ENCODE measurements around the gene ZDHHC14.

ZDHHC14 gene

DNA sequence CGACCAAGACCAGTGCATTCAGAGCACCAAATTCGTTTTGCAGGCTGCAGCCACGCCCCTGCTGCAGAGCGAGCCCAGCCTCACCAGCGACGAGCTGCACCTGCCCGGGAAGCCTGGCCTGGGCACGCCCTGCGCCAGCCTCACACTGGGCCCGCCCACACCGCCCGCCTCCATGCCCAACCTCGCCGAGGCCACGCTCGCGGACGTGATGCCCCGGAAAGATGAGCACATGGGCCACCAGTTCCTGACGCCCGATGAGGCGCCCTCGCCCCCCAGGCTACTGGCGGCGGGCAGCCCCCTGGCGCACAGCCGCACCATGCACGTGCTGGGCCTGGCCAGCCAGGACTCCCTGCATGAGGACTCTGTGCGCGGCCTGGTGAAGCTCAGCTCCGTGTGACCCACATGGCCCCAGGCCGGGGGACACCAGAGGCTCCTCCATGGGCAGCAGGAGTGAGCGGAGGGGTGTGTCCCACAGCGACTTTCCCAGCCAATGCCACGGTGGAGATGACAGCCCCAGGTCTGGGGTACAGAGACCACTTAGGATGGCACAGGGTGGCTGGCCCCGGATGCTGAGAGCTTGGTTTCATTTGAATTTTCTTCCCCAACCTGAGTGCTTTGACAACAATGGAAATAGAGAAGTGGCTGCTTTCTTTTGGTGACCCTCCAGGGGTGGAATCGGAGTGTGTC lies 291.9 kb downstream of the ZDHHC14 start:
- H3K4me3 ChIP-seq (ENCODE audit: severe bottlenecking): no peak overlapping the region
- ATAC-seq (ENCODE audit: low read depth) (no peak), DNase-seq (ENCODE audit: low spot score) (no peak)
- H3K4me1 ChIP-seq (ENCODE audit: insufficient read depth, poor library complexity, severe bottlenecking): peaks cover 8% of the 10 kb centered on the region
- TF ChIP-seq, protein P1, sequence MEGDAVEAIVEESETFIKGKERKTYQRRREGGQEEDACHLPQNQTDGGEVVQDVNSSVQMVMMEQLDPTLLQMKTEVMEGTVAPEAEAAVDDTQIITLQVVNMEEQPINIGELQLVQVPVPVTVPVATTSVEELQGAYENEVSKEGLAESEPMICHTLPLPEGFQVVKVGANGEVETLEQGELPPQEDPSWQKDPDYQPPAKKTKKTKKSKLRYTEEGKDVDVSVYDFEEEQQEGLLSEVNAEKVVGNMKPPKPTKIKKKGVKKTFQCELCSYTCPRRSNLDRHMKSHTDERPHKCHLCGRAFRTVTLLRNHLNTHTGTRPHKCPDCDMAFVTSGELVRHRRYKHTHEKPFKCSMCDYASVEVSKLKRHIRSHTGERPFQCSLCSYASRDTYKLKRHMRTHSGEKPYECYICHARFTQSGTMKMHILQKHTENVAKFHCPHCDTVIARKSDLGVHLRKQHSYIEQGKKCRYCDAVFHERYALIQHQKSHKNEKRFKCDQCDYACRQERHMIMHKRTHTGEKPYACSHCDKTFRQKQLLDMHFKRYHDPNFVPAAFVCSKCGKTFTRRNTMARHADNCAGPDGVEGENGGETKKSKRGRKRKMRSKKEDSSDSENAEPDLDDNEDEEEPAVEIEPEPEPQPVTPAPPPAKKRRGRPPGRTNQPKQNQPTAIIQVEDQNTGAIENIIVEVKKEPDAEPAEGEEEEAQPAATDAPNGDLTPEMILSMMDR (IDR thresholded peaks at IDR 0.05; ENCODE audit: poor library complexity, severe bottlenecking): no peak
- H3K9me3 ChIP-seq (ENCODE audit: severe bottlenecking): no peaks in the 10 kb centered on the region
- no peak overlapping the region for H3K27ac ChIP-seq (ENCODE audit: poor library complexity, severe bottlenecking)
- no peaks in the 10 kb centered on the region for H3K27me3 ChIP-seq (ENCODE audit: insufficient read depth, poor library complexity, severe bottlenecking)
- no peaks in the 10 kb centered on the region for H3K36me3 ChIP-seq (ENCODE audit: low read depth)

DNA sequence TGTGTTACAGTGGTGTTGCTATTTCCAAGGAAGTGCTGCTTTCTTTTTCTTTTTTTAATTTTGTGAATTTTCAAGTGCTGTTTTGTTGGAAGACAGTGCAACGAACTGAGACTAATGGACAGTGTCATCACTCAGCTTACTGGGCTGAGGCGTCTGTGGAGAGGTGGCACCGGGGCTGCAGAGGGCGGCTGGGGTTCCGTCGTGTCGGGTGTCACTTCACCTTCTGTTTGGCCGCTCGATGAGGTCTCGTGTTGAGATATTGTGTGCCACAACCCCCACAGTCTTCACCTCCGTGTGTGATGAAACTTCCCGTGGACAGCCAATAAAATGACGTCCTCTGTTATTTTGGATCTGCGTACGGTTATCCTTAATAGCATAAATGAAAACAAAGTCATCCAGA lies 292.6 kb downstream of the ZDHHC14 start:
- no peaks in the 10 kb centered on the region for H3K27me3 ChIP-seq (ENCODE audit: insufficient read depth, poor library complexity, severe bottlenecking)
- TF ChIP-seq, protein P1 (IDR thresholded peaks at IDR 0.05; ENCODE audit: poor library complexity, severe bottlenecking): no peak
- no peak for ATAC-seq (ENCODE audit: low read depth)

DNA sequence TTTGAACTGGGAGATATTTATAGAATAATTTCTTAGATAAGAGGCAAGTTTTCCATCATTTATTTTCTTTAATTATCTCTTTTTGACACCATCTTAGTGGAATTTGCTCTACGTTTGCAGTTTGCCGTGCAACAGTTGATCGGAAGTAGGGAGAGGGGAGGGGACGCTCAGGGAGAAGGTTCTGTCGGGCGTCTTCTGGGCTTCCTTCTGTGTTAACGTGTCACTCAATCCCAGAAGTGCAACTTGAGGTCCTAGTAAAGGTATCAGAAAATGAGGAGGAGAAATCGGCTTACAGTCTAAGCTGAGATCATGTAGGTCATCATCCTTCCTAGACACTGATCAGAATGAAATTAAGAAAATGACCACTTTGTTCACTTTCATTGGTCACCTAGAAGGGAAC lies 293.1 kb downstream of the ZDHHC14 start:
- DNase-seq (ENCODE audit: low spot score): no peak
- H3K4me3 ChIP-seq (ENCODE audit: severe bottlenecking): no peak overlapping the region
- H3K36me3 ChIP-seq (ENCODE audit: low read depth): no peaks in the 10 kb centered on the region

More for the DNA sequence above, 292.6 kb downstream of the ZDHHC14 start:
- peaks cover 8% of the 10 kb centered on the region for H3K4me1 ChIP-seq (ENCODE audit: insufficient read depth, poor library complexity, severe bottlenecking)
- no peaks in the 10 kb centered on the region for H3K9me3 ChIP-seq (ENCODE audit: severe bottlenecking)
- no peak for DNase-seq (ENCODE audit: low spot score)
- H3K27ac ChIP-seq (ENCODE audit: poor library complexity, severe bottlenecking): no peak overlapping the region
- H3K4me3 ChIP-seq (ENCODE audit: severe bottlenecking): no peak overlapping the region
- H3K36me3 ChIP-seq (ENCODE audit: low read depth): no peaks in the 10 kb centered on the region

DNA sequence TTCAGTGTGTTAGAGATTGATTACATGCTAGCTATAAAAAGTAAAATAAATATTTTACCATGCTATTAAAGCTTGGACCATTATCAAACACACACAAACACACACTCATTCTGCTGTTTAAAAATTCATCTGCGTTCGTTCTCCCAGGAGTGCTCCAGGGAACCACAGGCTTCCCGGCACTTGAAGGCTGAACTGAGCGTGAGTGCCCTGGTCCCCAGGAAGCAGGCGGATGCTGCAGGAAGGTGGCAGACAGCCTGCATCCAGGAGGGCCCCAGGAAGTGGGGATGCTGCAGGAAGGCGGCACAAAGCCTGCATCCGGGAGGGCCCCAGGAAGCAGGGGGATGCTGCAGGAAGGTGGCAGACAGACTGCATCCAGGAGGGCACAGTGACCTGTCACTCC lies 294.8 kb downstream of the ZDHHC14 start:
- no peak for ATAC-seq (ENCODE audit: low read depth)
- TF ChIP-seq, protein P1 (IDR thresholded peaks at IDR 0.05; ENCODE audit: poor library complexity, severe bottlenecking): no peak
- no peak for DNase-seq (ENCODE audit: low spot score)
- no peak overlapping the region for H3K4me3 ChIP-seq (ENCODE audit: severe bottlenecking)
- H3K27me3 ChIP-seq (ENCODE audit: insufficient read depth, poor library complexity, severe bottlenecking): no peaks in the 10 kb centered on the region
- H3K36me3 ChIP-seq (ENCODE audit: low read depth): no peaks in the 10 kb centered on the region
- H3K4me1 ChIP-seq (ENCODE audit: insufficient read depth, poor library complexity, severe bottlenecking): no peaks in the 10 kb centered on the region
- no peak overlapping the region for H3K27ac ChIP-seq (ENCODE audit: poor library complexity, severe bottlenecking)
- no peaks in the 10 kb centered on the region for H3K9me3 ChIP-seq (ENCODE audit: severe bottlenecking)

More for the DNA sequence above, 293.1 kb downstream of the ZDHHC14 start:
- H3K9me3 ChIP-seq (ENCODE audit: severe bottlenecking): no peaks in the 10 kb centered on the region
- H3K27ac ChIP-seq (ENCODE audit: poor library complexity, severe bottlenecking): no peak overlapping the region
- H3K27me3 ChIP-seq (ENCODE audit: insufficient read depth, poor library complexity, severe bottlenecking): no peaks in the 10 kb centered on the region
- ATAC-seq (ENCODE audit: low read depth): no peak
- TF ChIP-seq, protein P1 (IDR thresholded peaks at IDR 0.05; ENCODE audit: poor library complexity, severe bottlenecking): no peak
- peaks cover 8% of the 10 kb centered on the region for H3K4me1 ChIP-seq (ENCODE audit: insufficient read depth, poor library complexity, severe bottlenecking)

DNA sequence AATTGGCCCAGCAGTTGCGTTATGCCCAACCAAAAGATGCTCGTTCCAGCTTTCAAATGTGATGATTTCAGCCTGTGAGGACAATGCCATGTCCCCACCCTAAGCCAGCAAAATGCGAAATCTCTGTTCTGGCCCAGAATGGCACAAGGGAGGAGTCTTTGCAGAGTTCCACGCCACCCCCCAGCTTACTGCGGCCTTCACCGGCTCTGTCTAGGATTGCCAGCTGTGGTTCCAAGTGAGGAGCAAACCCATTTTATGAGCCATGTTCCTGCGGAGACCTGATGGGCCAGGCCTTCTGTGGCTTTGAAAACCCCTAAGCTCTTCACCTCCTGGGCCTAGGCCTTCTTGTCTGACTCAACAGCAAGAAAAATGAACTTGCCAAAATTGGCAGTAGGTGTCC lies 295.3 kb downstream of the ZDHHC14 start:
- Histone ChIP-seq H3K27ac (ENCODE audit: poor library complexity, severe bottlenecking) (no peak overlapping the region), H3K9me3 (ENCODE audit: severe bottlenecking) (no peaks in the 10 kb centered on the region), H3K36me3 (ENCODE audit: low read depth) (no peaks in the 10 kb centered on the region), H3K4me1 (ENCODE audit: insufficient read depth, poor library complexity, severe bottlenecking) (no peaks in the 10 kb centered on the region), H3K27me3 (ENCODE audit: insufficient read depth, poor library complexity, severe bottlenecking) (no peaks in the 10 kb centered on the region), H3K4me3 (ENCODE audit: severe bottlenecking) (no peak overlapping the region)
- ATAC-seq (ENCODE audit: low read depth): no peak
- TF ChIP-seq, protein P1 (IDR thresholded peaks at IDR 0.05; ENCODE audit: poor library complexity, severe bottlenecking): no peak
- DNase-seq (ENCODE audit: low spot score): no peak
